H1 (cell line): Measurements from ENCODE around the gene SULF2.

Experiments
- POLR2A ChIP-seq, 2 experiments: IDR thresholded peaks; 1 replicate in 1 of 2; 2 replicates in 1 of 2; pipeline ENCODE4 v1.6.1; 2011; ENCODE audit warnings: low read depth in 2 of 2, low read length in 2 of 2, mild to moderate bottlenecking in 2 of 2; ENCODE audit errors: control extremely low read depth in 1 of 2
- TF ChIP-seq, protein P1 (sequence below): IDR thresholded peaks from 2 replicates; pipeline ENCODE4 v1.6.1; 2012; ENCODE audit warnings: inconsistent platforms

DNA sequence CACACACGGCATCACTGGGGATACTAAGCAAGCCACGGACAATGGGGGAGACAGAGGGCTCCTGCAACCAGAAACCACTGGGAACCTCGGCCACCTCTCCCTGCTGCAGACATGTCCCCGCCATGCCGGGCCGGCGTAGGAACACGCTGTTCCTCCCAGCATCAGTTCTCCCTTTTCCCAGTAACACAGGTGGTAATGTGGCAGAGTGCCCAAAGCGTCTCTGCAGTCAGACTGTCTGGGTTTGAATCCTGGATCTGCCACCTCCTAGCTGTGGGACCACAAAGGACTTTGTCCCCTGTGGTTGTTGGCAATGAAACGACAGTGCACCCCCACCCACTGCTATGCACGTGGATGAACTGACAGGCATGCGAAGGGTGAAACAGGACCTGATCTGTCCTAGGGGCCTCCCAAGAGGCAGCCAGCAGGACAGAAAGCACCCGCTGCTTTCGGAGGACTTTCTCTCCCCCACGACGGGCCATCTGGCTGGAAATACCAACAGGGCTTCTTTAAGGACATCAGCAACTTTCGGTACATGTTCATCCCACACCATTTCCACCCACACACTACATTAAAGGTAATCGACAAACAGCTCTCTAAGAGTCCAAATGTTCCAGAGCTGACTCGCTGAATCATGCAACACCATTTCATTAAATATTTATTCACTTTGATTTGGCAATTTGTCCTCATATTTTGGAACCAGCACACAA is 74.1 kb downstream of the SULF2 start:
- no peak for TF ChIP-seq POLR2A (IDR thresholded peaks at IDR 0.05; ENCODE audit: control extremely low read depth in 1 of 2, low read depth in 2 of 2, low read length in 2 of 2)
- TF ChIP-seq, protein P1, sequence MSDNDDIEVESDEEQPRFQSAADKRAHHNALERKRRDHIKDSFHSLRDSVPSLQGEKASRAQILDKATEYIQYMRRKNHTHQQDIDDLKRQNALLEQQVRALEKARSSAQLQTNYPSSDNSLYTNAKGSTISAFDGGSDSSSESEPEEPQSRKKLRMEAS: no peak
